Mammary epithelial cell (primary cell): ENCODE results near the gene EEA1.

Experiments
- CTCF ChIP-seq, 2 donors: IDR thresholded peaks in 1 of 2; conservative IDR thresholded peaks in 1 of 2; 2 replicates each; pipeline ENCODE4 v1.5.1; 2011 to 2012; ENCODE audit warnings: inconsistent platforms in 2 of 2, low read length in 2 of 2, mild to moderate bottlenecking in 2 of 2, control low read depth in 1 of 2, low read depth in 1 of 2; ENCODE audit not compliant: insufficient read depth in 1 of 2; ENCODE audit errors: extremely low read depth in 1 of 2
- EZH2 ChIP-seq: IDR thresholded peaks from 2 replicates; pipeline ENCODE4 v1.6.1; 2012; ENCODE audit warnings: low read length, inconsistent platforms, borderline replicate concordance

GRCh38 chr12:92915365-92915764, 13.7 kb downstream of the EEA1 start:
- TF ChIP-seq CTCF (conservative IDR thresholded peaks at IDR 0.05 in 1 of 2, IDR thresholded peaks at IDR 0.05 in 1 of 2; ENCODE audit: extremely low read depth in 1 of 2, insufficient read depth in 1 of 2, low read depth in 1 of 2, low read length in 2 of 2) (no peak), EZH2 (no peak)
